Kidney (tissue), 22 donors: ENCODE data around the gene SULT4A1. TPM values are rescaled to one million over a fixed set of nuclear protein-coding genes. Genes with fewer than 3 reads are reported as not detected.

ENCODE experiments used
- DNase-seq, 5 donors: peaks; one replicate each; pipeline ENCODE4 v3.0.0-alpha.2; 2013 to 2020
- FAIRE-seq: peaks from 2 replicates; lab custom pipeline; 2012; peaks lifted over from hg19 to GRCh38; lab: Jason Lieb, UNC
- H3K27ac ChIP-seq, 2 donors: one replicate each; pipeline ENCODE4 v1.7.0; 2013; ENCODE audit warnings: low read depth in 2 of 2, low read length in 2 of 2, inconsistent platforms in 1 of 2
- H3K27me3 ChIP-seq: one replicate; pipeline ENCODE4 v1.7.1; 2013; ENCODE audit warnings: low read length, inconsistent platforms; ENCODE audit not compliant: control insufficient read depth, insufficient read depth
- H3K36me3 ChIP-seq, 3 donors: one replicate each; pipeline versions ENCODE4 v1.7.0 to v1.7.1; 2013; ENCODE audit warnings: low read length in 3 of 3, control low read depth in 1 of 3, inconsistent platforms in 1 of 3; ENCODE audit not compliant: insufficient read depth in 3 of 3, control insufficient read depth in 2 of 3
- H3K4me1 ChIP-seq, 3 donors: one replicate each; pipeline versions ENCODE4 v1.7.0 to v1.7.1; 2013; ENCODE audit warnings: low read length in 3 of 3, inconsistent platforms in 1 of 3, low read depth in 1 of 3; ENCODE audit not compliant: control insufficient read depth in 2 of 3, insufficient read depth in 2 of 3
- H3K4me3 ChIP-seq, 3 donors: one replicate each; pipeline versions ENCODE4 v1.7.0 to v1.8.1; 2013; ENCODE audit warnings: low read length in 3 of 3, control low read depth in 1 of 3, inconsistent platforms in 1 of 3
- H3K9ac ChIP-seq, 3 donors: one replicate each; pipeline versions ENCODE4 v1.7.0 to v1.7.1; 2013; ENCODE audit warnings: low read length in 3 of 3, control low read depth in 1 of 3, inconsistent platforms in 1 of 3
- H3K9me3 ChIP-seq, 3 donors: one replicate each; pipeline versions ENCODE4 v1.7.0 to v1.7.1; 2013; ENCODE audit warnings: low read length in 3 of 3, control low read depth in 1 of 3, inconsistent platforms in 1 of 3; ENCODE audit not compliant: control insufficient read depth in 2 of 3, insufficient read depth in 1 of 3
- intact Hi-C: fragments of 100-400 bp; cut with DNase I; formaldehyde crosslinking; loops from one replicate; pipeline ENCODE4 v1.11.1; 2022
- long read RNA-seq, 10 donors: library from polyadenylated mRNA in 1 of 10; unstranded in 1 of 10; transcript quantifications; one replicate each; pipeline ENCODE4 v2.0.0 and lab custom pipeline, GENCODE V29; 2021 to 2026
- polyA plus RNA-seq: library from polyadenylated mRNA; stranded (reverse); fragments of 350-450 nt; fragmentation: Illumina TruSeq; extraction: RNeasy Lipid Tissue Mini Kit (QIAGEN cat#74804); gene quantifications from one replicate; pipeline ENCODE4 v1.2.3, GENCODE V29; 2014; ENCODE audit warnings: low read depth, low replicate concordance; ENCODE audit not compliant: insufficient read depth
- total RNA-seq: library from RNA; stranded (reverse); fragmentation: NEBNext Ultra II Directional; extraction: Animal tissue kit (Norgen Biotek cat#: 25700); gene quantifications from one replicate; pipeline ENCODE4 v1.2.1, GENCODE V29; 2021
- TF ChIP-seq, protein P1 (sequence below): IDR thresholded peaks from 3 replicates; pipeline ENCODE4 v1.5.1; 2012; ENCODE audit warnings: mild to moderate bottlenecking, moderate library complexity, borderline replicate concordance; ENCODE audit not compliant: insufficient read depth; ENCODE audit errors: extremely low read depth
- donor health status: control.
- donor health status: control.
- donor health status: control.
- donor health status: control.
- donor health status: control.
- donor health status: DM: yes; HTN: yes; CAD: no.
- donor health status: Normal renal cell carcinoma (clear cell type).

The SULT4A1 gene, protein sequence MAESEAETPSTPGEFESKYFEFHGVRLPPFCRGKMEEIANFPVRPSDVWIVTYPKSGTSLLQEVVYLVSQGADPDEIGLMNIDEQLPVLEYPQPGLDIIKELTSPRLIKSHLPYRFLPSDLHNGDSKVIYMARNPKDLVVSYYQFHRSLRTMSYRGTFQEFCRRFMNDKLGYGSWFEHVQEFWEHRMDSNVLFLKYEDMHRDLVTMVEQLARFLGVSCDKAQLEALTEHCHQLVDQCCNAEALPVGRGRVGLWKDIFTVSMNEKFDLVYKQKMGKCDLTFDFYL
- total RNA-seq (0.57 TPM), polyA plus RNA-seq (0.52 TPM)
- long read RNA-seq, donor 1 = 0 reads
- long read RNA-seq, donor 2 = 0 reads
- long read RNA-seq, donor 3 = 0 reads
- long read RNA-seq, donor 4, partial matches to known transcripts = 0 of 1 reads
- long read RNA-seq, donor 4, other reads (novel, unspliced or antisense) = 0 of 1 reads
- long read RNA-seq, donor 5 = 0 reads
- long read RNA-seq, donor 6 = 0 reads
- long read RNA-seq, donor 7, partial matches to known transcripts = 0 of 1 reads
- long read RNA-seq, donor 7, other reads (novel, unspliced or antisense) = 1 of 1 reads
- long read RNA-seq, donor 8 = 0 reads
- long read RNA-seq, donor 9 = 0 reads
- long read RNA-seq, donor 10 = 0 reads

DNA sequence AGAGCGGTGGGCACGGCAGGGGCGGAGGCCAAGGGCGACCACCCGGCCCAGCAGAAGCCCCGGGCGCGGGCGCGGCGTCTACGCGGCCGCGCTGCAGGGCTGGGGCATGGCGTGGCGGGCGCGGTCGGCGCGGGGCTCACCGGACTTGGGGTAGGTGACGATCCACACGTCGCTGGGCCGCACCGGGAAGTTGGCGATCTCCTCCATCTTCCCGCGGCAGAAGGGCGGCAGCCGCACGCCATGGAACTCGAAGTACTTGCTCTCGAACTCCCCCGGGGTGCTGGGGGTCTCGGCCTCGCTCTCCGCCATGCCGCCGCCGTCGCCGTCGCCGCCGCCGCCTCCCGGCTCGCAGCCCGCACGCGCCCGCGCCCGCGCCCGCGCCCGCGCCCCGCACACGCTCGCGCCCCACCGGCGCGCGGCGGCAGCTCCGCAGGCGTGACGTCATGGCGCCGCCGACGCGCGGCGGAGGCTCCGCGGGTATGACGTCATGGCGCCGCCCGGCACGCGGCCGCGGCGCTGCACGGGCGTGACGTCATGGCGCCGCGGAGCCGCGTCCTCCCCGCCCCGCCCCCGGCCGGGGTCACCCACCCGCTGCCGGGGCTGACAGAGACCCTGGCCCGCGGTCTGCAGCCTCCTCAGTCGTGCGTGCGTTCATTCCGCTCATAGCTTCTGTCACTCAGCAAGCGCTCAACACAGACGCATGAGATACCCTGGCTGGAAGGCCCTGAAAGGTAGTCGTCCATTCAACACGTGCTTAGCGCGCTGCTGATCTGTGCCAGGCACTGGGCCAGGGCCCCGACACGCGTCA, at the start of gene SULT4A1:
TSS of gene SULT4A1 (minus strand) at position 440 of the 808 bp plus-strand sequence. CDS start at position 309, 131 bp downstream.
- H3K27me3 ChIP-seq = no peaks in the 10 kb centered on the region
- peak within 1 kb of the TSS in 1 of 3 donors; percentile 11 for H3K4me3 ChIP-seq
- no peaks in the 10 kb centered on the region for H3K9me3 ChIP-seq
- TF ChIP-seq, protein P1, sequence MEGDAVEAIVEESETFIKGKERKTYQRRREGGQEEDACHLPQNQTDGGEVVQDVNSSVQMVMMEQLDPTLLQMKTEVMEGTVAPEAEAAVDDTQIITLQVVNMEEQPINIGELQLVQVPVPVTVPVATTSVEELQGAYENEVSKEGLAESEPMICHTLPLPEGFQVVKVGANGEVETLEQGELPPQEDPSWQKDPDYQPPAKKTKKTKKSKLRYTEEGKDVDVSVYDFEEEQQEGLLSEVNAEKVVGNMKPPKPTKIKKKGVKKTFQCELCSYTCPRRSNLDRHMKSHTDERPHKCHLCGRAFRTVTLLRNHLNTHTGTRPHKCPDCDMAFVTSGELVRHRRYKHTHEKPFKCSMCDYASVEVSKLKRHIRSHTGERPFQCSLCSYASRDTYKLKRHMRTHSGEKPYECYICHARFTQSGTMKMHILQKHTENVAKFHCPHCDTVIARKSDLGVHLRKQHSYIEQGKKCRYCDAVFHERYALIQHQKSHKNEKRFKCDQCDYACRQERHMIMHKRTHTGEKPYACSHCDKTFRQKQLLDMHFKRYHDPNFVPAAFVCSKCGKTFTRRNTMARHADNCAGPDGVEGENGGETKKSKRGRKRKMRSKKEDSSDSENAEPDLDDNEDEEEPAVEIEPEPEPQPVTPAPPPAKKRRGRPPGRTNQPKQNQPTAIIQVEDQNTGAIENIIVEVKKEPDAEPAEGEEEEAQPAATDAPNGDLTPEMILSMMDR = no peak
- DNase-seq (peak; percentile 39 to 78 (median 59)), FAIRE-seq (no peak)
- no peaks in the 10 kb centered on the region for H3K36me3 ChIP-seq
- intact Hi-C loops = no loop called here
- H3K27ac ChIP-seq = no peak within 1 kb of the TSS
- H3K4me1 ChIP-seq = no peaks in the 10 kb centered on the region
- H3K9ac ChIP-seq = no peak within 1 kb of the TSS

DNA sequence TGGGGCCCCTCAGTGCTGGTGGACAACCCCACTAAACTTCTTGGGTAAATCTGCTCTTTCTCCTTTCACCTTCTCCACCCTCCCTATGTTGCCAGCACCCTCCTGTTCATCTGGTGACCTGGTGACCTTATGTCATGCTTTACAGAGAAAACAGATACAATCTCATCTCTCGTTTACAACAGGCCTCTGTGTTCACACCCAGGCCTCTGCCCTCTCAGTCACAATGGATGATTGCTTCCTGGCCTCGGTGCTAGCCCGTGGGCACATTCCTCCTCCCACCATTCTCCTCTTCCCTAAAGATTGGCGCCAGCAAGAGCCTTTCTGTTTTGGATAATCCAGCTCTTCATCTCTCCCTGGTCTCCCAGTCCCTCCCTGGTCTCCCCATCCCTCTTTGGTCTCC, 49.0 kb upstream of the SULT4A1 start:
- Histone ChIP-seq H3K4me1 (no peaks in the 10 kb centered on the region), H3K9ac (no peak overlapping the region), H3K36me3 (no peaks in the 10 kb centered on the region), H3K27ac (no peak overlapping the region), H3K9me3 (no peaks in the 10 kb centered on the region), H3K27me3 (no peaks in the 10 kb centered on the region), H3K4me3 (no peak overlapping the region)
- intact Hi-C loops = no loop called here
- DNase-seq (no peak), FAIRE-seq (no peak)
- TF ChIP-seq, protein P1 = no peak

DNA sequence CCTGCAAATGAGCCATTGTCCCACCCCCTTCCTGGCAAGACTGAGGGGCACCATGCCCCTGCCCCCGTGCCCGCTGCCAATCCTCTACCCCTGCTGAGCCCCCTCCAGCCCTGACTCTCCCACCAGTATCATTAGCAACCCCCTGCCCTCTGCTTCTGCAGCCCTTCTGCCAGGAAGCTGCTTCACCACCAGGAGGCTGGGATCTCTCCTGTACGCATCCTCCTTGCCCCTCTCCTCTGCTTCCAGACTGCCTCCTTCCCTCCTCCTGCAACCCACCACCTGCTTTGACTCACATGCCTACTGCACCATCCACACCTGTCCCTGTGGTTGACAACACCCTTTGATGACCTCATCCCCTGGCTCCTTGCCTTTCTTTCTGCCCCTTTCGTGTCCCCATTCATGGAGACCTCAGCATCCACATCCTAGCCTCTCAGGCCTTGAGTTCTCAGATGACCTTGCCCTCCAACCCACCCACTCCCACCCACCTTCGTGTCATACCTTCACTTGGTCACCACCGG, 47.9 kb upstream of the SULT4A1 start:
- FAIRE-seq (no peak), DNase-seq (no peak)
- intact Hi-C loops = no loop called here
- Histone ChIP-seq H3K4me3 (no peak overlapping the region), H3K36me3 (no peaks in the 10 kb centered on the region), H3K4me1 (no peaks in the 10 kb centered on the region), H3K9ac (no peak overlapping the region), H3K9me3 (no peaks in the 10 kb centered on the region), H3K27me3 (no peaks in the 10 kb centered on the region), H3K27ac (no peak overlapping the region)
- TF ChIP-seq, protein P1 = no peak
